LNCaP clone FGC (cell line): ENCODE results near the gene NTHL1.

Experiments
- DNase-seq: peaks from one replicate; pipeline ENCODE4 v3.0.0-alpha.2; 2011; ENCODE audit warnings: low read depth
- H3K4me3 ChIP-seq: 2 replicates; pipeline ENCODE4 v1.5.1; 2011; ENCODE audit warnings: mild to moderate bottlenecking, low read depth, low read length, control low read depth
- CTCF ChIP-seq: IDR thresholded peaks from 2 replicates; pipeline ENCODE4 v1.5.1; 2012; ENCODE audit warnings: mild to moderate bottlenecking; ENCODE audit not compliant: control insufficient read depth, insufficient read depth; ENCODE audit errors: extremely low read depth

Gene NTHL1

GRCh38 chr16:2028146-2028545 is 19.5 kb downstream of the NTHL1 start:
- TF ChIP-seq CTCF: no peak
- no peak for DNase-seq
- H3K4me3 ChIP-seq: peak overlapping the region; percentile 86

GRCh38 chr16:2027024-2028010 is 20.3 kb downstream of the NTHL1 start:
- no peak for DNase-seq
- 0 out of 2 replicates have a peak, but pooled peaks have one; percentile 24 for TF ChIP-seq CTCF
- peak overlapping the region; percentile 86 for H3K4me3 ChIP-seq

DNA sequence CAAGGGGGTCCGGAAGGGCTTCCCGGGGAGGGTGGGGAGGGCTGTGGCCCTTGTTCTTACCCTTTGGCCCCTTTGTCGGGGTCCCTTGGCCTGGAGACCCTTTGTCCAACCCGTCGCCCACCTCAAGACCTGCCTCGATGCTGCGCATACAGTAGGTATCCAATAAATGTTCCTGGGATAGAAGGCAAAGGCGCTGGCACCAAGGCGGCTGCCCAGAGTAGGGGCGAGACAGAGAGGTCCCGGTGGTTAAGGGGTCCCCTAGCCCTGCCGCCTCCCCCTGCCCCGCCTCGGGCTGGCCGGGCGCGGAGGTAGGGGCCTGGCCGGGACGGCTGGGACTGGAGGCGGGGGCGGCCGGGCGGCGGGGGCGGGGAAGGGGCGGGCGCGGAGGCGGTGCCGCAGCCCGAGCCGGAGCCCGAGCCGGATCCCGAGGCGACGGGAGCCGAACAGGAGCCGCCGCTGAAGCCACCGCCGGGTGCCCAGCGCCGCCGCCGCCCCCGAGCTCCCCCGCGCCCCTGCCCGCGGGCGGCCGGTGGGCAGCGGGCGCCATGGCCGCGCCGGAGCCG is 21.1 kb downstream of the NTHL1 start, which contains the start of gene NHERF2:
TSS of gene NHERF2 (plus strand) at position 442 of the 563 bp plus-strand sequence. CDS start at position 546, 104 bp downstream.
- no peak for TF ChIP-seq CTCF
- peak within 1 kb of the TSS; percentile 86 for H3K4me3 ChIP-seq
- DNase-seq: no peak

- peak overlapping the region; percentile 54 for H3K4me3 ChIP-seq
- no peak for TF ChIP-seq CTCF
- no peak for DNase-seq
These were observed 21.7 kb downstream of the NTHL1 start for GRCh38 chr16:2025878-2026460.

DNA sequence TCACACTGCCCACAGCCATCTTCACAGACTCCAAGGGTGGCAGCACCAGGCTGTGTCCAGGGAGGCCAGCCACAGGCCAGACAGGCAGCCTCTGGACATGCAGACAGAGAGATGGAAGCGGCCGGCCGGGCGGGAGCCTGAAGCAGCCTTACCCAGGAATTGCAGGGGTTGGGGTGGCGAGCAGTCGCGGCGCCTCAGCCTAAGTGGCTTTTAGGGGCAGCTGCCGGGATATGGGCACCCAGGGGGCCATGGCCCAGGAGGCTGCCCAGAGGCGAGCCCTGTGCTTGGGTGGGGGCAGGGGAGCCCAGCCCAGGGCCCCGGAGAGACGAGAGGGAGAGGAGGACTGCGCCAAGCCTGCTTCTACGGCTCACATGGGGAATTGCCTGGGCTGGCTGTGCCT is 22.4 kb downstream of the NTHL1 start:
- DNase-seq: no peak
- H3K4me3 ChIP-seq: no peak overlapping the region
- no peak for TF ChIP-seq CTCF

DNA sequence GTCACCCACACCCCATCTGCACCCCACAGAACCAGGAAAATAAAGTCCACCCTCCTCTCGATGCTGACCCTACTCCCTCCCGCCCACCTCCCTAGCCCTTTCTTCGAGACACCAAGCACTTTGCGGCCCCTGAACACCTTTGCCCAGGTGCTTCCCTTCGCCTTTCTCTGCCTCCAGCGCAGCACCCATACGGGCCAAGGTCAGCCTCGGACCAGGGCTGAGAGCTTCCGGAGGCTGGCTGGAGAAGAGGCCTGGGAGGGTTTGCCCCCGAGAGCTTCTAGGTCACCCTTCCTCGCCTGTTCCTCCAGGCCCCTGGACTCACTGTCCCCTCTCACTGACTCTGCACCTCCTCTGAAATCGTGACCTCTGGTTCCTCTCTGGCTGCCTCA is 23.6 kb downstream of the NTHL1 start:
- no peak for DNase-seq
- TF ChIP-seq CTCF: no peak
- H3K4me3 ChIP-seq: no peak overlapping the region
